Myocyte (in vitro differentiated cells): ENCODE measurements around the gene DPAGT1. TPM values are rescaled to one million over a fixed set of nuclear protein-coding genes. Genes with fewer than 3 reads are reported as not detected.

ENCODE experiments used
- DNase-seq: peaks from one replicate; pipeline ENCODE4 v3.0.0-alpha.2; 2012; ENCODE audit warnings: low read depth
- total RNA-seq: library from RNA; depleted of rRNA; stranded (reverse); fragments of >200 nt; gene quantifications from 2 replicates; pipeline ENCODE4 v1.2.3, GENCODE V29; 2014

Gene DPAGT1
- total RNA-seq, 1 donor from 2014 or later: 25.5 TPM

- DNase-seq: peak; percentile 99
These were observed 6.4 kb downstream of the DPAGT1 start for GRCh38 chr11:119095066-119095880.

- DNase-seq: peak; percentile 90
These were observed 6.9 kb downstream of the DPAGT1 start for GRCh38 chr11:119094816-119095065.

GRCh38 chr11:119093942-119094815, 7.5 kb downstream of the DPAGT1 start:
- DNase-seq: peak; percentile 61

GRCh38 chr11:119092880-119093842, 8.5 kb downstream of the DPAGT1 start:
- no peak for DNase-seq

- DNase-seq: no peak
These were observed 9.4 kb downstream of the DPAGT1 start for GRCh38 chr11:119091966-119092879.

- no peak for DNase-seq
These were observed 10.5 kb downstream of the DPAGT1 start for GRCh38 chr11:119091178-119091577.

- DNase-seq: no peak
These were observed 12.3 kb downstream of the DPAGT1 start for GRCh38 chr11:119089319-119089718.

GRCh38 chr11:119088406-119088805, 13.2 kb downstream of the DPAGT1 start:
- no peak for DNase-seq

GRCh38 chr11:119087747-119088241, 13.9 kb downstream of the DPAGT1 start:
- no peak for DNase-seq

GRCh38 chr11:119087123-119087522, 14.5 kb downstream of the DPAGT1 start:
- DNase-seq: no peak

- DNase-seq: no peak
These were observed 16.2 kb downstream of the DPAGT1 start for GRCh38 chr11:119085437-119085847.

- peak; percentile 95 for DNase-seq
These were observed 16.8 kb downstream of the DPAGT1 start, which contains the start of gene HMBS for GRCh38 chr11:119084663-119085436. Gene HMBS, plus strand, starts transcription at chr11:119084881. Its CDS starts 153 bp downstream, at chr11:119085034.

- no peak for DNase-seq
These were observed 19.9 kb downstream of the DPAGT1 start for GRCh38 chr11:119081682-119082260.

- no peak for DNase-seq
These were observed 22.8 kb downstream of the DPAGT1 start for GRCh38 chr11:119078675-119079420.

GRCh38 chr11:119077839-119078238, 23.8 kb downstream of the DPAGT1 start:
- no peak for DNase-seq

GRCh38 chr11:119067371-119068222, 34.1 kb downstream of the DPAGT1 start, which contains the start of gene VPS11:
Gene VPS11, plus strand, starts transcription at chr11:119067818. Its CDS starts 6 bp downstream, at chr11:119067824.
- DNase-seq: peak; percentile 95

- DNase-seq: peak; percentile 12
These were observed 36.3 kb downstream of the DPAGT1 start for GRCh38 chr11:119065369-119065768.
